ENCODE data around the gene OR10H3.

DNA sequence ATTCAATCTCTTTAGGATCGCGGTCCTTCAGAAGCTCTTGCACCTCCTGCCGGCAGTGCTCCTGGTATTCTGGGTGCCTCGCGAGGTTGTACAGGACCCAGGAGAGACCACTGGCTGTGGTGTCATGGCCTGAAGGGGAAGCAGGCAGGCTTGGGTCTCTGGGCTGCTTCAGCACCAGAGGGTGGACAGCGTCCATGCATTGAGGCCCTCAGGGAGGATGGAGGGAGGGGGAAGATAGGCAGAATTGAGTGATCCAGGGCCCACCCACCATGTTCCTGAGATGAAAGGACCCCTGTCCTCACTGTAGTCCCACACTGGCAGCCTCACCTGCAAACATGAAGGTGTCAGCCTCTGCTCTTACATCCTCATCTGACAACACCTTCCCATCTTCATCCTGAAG, 31.8 kb downstream of the OR10H3 start:
- TF ChIP-seq, protein P1, sequence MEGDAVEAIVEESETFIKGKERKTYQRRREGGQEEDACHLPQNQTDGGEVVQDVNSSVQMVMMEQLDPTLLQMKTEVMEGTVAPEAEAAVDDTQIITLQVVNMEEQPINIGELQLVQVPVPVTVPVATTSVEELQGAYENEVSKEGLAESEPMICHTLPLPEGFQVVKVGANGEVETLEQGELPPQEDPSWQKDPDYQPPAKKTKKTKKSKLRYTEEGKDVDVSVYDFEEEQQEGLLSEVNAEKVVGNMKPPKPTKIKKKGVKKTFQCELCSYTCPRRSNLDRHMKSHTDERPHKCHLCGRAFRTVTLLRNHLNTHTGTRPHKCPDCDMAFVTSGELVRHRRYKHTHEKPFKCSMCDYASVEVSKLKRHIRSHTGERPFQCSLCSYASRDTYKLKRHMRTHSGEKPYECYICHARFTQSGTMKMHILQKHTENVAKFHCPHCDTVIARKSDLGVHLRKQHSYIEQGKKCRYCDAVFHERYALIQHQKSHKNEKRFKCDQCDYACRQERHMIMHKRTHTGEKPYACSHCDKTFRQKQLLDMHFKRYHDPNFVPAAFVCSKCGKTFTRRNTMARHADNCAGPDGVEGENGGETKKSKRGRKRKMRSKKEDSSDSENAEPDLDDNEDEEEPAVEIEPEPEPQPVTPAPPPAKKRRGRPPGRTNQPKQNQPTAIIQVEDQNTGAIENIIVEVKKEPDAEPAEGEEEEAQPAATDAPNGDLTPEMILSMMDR (IDR thresholded peaks at IDR 0.05) = no peak
- no peak for TF ChIP-seq POLR2A (IDR thresholded peaks at IDR 0.05)
- TF ChIP-seq EP300 (IDR thresholded peaks at IDR 0.05) = no peak

Measured in ovary (tissue), 3 donors.